Measurements from ENCODE around the gene PACS2. TPM values are rescaled to one million over a fixed set of nuclear protein-coding genes. Genes with fewer than 3 reads are reported as not detected.

PACS2 gene
- total RNA-seq, 2 donors from 2014 or later = 80.4 to 125 TPM

DNA sequence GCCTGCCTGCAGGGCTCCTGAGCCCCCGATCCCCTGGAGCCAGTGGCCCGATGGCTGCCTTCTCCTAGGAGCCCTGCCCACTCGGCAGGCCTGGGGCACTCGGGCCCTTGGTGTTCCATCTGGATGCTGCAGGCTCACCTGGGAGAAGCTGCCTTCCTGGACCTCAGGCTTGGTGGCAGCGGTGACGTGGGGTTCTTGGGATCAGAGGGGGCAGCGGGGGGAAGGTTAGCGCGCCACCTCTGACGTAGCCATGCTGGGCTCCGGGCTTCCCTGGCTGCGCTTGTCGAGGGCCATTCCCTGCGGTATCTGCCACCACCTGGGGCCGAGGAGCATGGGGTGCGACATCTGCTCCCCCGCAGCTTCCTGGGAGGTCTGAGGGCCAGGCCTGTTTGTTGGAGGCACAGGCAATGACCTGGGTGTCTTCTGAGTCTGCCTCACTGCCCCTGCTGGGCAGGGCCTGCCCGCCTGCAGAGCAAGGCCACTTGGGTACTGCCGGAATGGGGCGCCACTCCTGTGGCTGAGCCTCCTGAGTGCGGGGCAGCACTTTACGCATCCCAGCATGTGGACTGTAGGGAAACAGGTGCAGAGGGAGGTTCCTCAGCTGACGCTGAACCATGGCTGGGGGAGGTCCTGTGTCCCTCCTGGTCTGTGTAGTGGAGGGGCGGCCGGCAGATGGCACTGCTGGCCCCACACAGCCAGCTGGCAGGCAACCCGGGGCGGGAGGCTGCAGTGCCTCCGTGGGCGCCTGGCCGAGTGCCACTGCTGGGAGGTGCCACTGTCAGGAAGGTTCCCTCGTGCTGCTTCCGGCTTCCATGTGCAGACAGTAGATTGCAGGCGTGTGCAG, 125.4 kb downstream of the PACS2 start:
- peaks cover 0 to 21% of the 10 kb centered on the region in 2 donors for H3K4me1 ChIP-seq (ENCODE audit: control insufficient read depth in 1 of 2, low read depth in 2 of 2)
- H3K27ac ChIP-seq = no peak overlapping the region
- no peak for ATAC-seq (ENCODE audit: insufficient number of reproducible peaks, low FRiP score, low read depth)
- no peaks in the 10 kb centered on the region for H3K9me3 ChIP-seq
- no peak overlapping the region for H3K4me3 ChIP-seq
- TF ChIP-seq, protein P1, sequence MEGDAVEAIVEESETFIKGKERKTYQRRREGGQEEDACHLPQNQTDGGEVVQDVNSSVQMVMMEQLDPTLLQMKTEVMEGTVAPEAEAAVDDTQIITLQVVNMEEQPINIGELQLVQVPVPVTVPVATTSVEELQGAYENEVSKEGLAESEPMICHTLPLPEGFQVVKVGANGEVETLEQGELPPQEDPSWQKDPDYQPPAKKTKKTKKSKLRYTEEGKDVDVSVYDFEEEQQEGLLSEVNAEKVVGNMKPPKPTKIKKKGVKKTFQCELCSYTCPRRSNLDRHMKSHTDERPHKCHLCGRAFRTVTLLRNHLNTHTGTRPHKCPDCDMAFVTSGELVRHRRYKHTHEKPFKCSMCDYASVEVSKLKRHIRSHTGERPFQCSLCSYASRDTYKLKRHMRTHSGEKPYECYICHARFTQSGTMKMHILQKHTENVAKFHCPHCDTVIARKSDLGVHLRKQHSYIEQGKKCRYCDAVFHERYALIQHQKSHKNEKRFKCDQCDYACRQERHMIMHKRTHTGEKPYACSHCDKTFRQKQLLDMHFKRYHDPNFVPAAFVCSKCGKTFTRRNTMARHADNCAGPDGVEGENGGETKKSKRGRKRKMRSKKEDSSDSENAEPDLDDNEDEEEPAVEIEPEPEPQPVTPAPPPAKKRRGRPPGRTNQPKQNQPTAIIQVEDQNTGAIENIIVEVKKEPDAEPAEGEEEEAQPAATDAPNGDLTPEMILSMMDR (IDR thresholded peaks at IDR 0.05) = no peak
- peaks cover 6% of the 10 kb centered on the region for H3K36me3 ChIP-seq
- no peaks in the 10 kb centered on the region for H3K27me3 ChIP-seq (replicated peaks; ENCODE audit: insufficient read depth)
- DNase-seq (ENCODE audit: low spot score) = no peak

- ATAC-seq (ENCODE audit: insufficient number of reproducible peaks, low FRiP score, low read depth) (no peak), DNase-seq (ENCODE audit: low spot score) (no peak)
- TF ChIP-seq, protein P1 (IDR thresholded peaks at IDR 0.05) = no peak
- Histone ChIP-seq H3K27me3 (replicated peaks; ENCODE audit: insufficient read depth) (no peaks in the 10 kb centered on the region), H3K36me3 (peaks cover 6% of the 10 kb centered on the region), H3K4me1 (ENCODE audit: control insufficient read depth in 1 of 2, low read depth in 2 of 2) (peaks cover 0 to 21% of the 10 kb centered on the region in 2 donors), H3K4me3 (no peak overlapping the region), H3K27ac (no peak overlapping the region), H3K9me3 (no peaks in the 10 kb centered on the region)
Measured at GRCh38 chr14:105440554-105440900, 126.0 kb downstream of the PACS2 start.

DNA sequence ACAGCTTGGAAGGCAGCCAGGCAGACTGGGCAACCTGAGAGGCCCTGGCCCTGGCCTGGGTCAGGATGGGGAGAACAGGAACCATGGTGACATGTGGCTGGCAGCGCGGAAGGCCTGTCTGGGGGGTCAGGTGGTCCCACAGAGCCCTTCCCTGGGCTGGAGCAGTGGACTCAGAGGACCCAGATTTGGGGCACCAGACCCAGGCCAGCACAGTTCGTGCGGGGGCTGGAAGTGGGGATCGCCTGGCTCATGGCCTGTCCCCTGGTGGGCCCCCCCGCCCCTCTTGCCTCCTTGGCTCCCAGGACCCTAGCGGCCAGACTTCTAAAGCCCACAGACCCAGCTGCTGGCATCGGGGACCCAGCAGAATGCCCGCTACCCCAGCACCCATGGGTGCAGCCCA, 126.4 kb downstream of the PACS2 start:
- DNase-seq (ENCODE audit: low spot score) (no peak), ATAC-seq (ENCODE audit: insufficient number of reproducible peaks, low FRiP score, low read depth) (no peak)
- Histone ChIP-seq H3K36me3 (peaks cover 6% of the 10 kb centered on the region), H3K4me3 (no peak overlapping the region), H3K4me1 (ENCODE audit: control insufficient read depth in 1 of 2, low read depth in 2 of 2) (peaks cover 0 to 17% of the 10 kb centered on the region in 2 donors), H3K27me3 (replicated peaks; ENCODE audit: insufficient read depth) (no peaks in the 10 kb centered on the region), H3K27ac (no peak overlapping the region), H3K9me3 (no peaks in the 10 kb centered on the region)
- TF ChIP-seq, protein P1 (IDR thresholded peaks at IDR 0.05) = no peak

DNA sequence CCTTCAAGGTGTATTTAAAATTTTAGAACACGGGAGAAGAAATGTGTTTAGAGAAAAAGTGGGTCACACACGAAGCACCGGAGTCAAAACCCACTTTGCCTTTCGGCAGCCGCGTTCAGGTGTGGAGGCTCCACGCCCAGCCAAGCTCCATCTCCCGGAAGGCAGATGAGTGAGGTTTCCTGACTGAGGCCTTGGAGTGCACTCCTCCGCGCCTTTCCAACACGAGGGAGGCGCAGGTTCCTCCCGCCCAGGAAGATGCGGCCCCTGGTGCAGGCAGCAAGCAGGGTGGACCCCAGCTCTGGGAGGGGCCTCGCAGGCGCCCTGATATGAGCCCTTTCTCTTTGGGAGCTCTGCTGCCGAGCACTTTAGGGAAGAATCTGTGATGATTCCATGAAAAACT, 127.6 kb downstream of the PACS2 start:
- Histone ChIP-seq H3K27ac (no peak overlapping the region), H3K27me3 (replicated peaks; ENCODE audit: insufficient read depth) (no peaks in the 10 kb centered on the region), H3K36me3 (peaks cover 9% of the 10 kb centered on the region), H3K4me3 (no peak overlapping the region), H3K9me3 (no peaks in the 10 kb centered on the region), H3K4me1 (ENCODE audit: control insufficient read depth in 1 of 2, low read depth in 2 of 2) (peaks cover 0 to 6% of the 10 kb centered on the region in 2 donors)
- TF ChIP-seq, protein P1 (IDR thresholded peaks at IDR 0.05) = no peak
- no peak for ATAC-seq (ENCODE audit: insufficient number of reproducible peaks, low FRiP score, low read depth)
- no peak for DNase-seq (ENCODE audit: low spot score)

GRCh38 chr14:105442834-105443233, 128.3 kb downstream of the PACS2 start:
- Histone ChIP-seq H3K9me3 (no peaks in the 10 kb centered on the region), H3K36me3 (peaks cover 9% of the 10 kb centered on the region), H3K27me3 (replicated peaks; ENCODE audit: insufficient read depth) (no peaks in the 10 kb centered on the region), H3K27ac (no peak overlapping the region), H3K4me1 (ENCODE audit: control insufficient read depth in 1 of 2, low read depth in 2 of 2) (peaks cover 0 to 4% of the 10 kb centered on the region in 2 donors), H3K4me3 (no peak overlapping the region)
- TF ChIP-seq, protein P1 (IDR thresholded peaks at IDR 0.05) = no peak
- no peak for DNase-seq (ENCODE audit: low spot score)
- no peak for ATAC-seq (ENCODE audit: insufficient number of reproducible peaks, low FRiP score, low read depth)

All from thoracic aorta (tissue), 2 donors.